WTC11 (cell line): Measurements from ENCODE around the gene CLIP1.
"Not testable (repeated sequence)": the region's sequence is repeated elsewhere in the genome, so short reads cannot be mapped to it uniquely, and the experiment has no call there.

Source experiments
- ATF1 ChIP-seq: sonication (generic); formaldehyde crosslinking; IDR thresholded peaks from 2 replicates; pipeline ENCODE4 v1.8.1; 2023; ENCODE audit warnings: mild to moderate bottlenecking, moderate library complexity, missing genetic modification reagents
- ELF4 ChIP-seq: sonication (generic); formaldehyde crosslinking; IDR thresholded peaks from 2 replicates; pipeline ENCODE4 v1.8.1; 2022; ENCODE audit warnings: low read depth, mild to moderate bottlenecking, moderate library complexity, missing genetic modification reagents
- ETV6 ChIP-seq: sonication (generic); formaldehyde crosslinking; IDR thresholded peaks from 2 replicates; pipeline ENCODE4 v1.8.1; 2022; ENCODE audit warnings: mild to moderate bottlenecking, missing genetic modification reagents
- FOXJ3 ChIP-seq: sonication (generic); formaldehyde crosslinking; IDR thresholded peaks from 2 replicates; pipeline ENCODE4 v1.9.0; 2021; ENCODE audit warnings: missing genetic modification reagents, mild to moderate bottlenecking, borderline replicate concordance
- MAX ChIP-seq: sonication (generic); formaldehyde crosslinking; IDR thresholded peaks from 2 replicates; pipeline ENCODE4 v1.8.0; 2022; ENCODE audit warnings: mild to moderate bottlenecking, missing genetic modification reagents
- PREB ChIP-seq: sonication (generic); formaldehyde crosslinking; IDR thresholded peaks from 2 replicates; pipeline ENCODE4 v1.8.1; 2022; ENCODE audit warnings: mild to moderate bottlenecking, missing genetic modification reagents, moderate library complexity, borderline replicate concordance
- TCF7 ChIP-seq: sonication (generic); formaldehyde crosslinking; IDR thresholded peaks from 2 replicates; pipeline ENCODE4 v1.8.0; 2022; ENCODE audit warnings: mild to moderate bottlenecking, low read depth, missing genetic modification reagents, moderate library complexity
- ZBTB21 ChIP-seq: sonication (generic); formaldehyde crosslinking; IDR thresholded peaks from 2 replicates; pipeline ENCODE4 v1.8.1; 2023; ENCODE audit warnings: mild to moderate bottlenecking, missing genetic modification reagents, borderline replicate concordance
- ZNF121 ChIP-seq: sonication (generic); formaldehyde crosslinking; IDR thresholded peaks from 2 replicates; pipeline ENCODE4 v1.8.0; 2023; ENCODE audit warnings: missing genetic modification reagents
- TF ChIP-seq, protein P1 (sequence below): fragments of 200-600 bp; IDR thresholded peaks from 2 replicates; pipeline ENCODE4 v1.8.0; 2022; ENCODE audit warnings: antibody characterized with exemption
- TF ChIP-seq, protein P2 (sequence below): sonication (generic); formaldehyde crosslinking; IDR thresholded peaks from 2 replicates; pipeline ENCODE4 v1.8.0; 2023; ENCODE audit warnings: mild to moderate bottlenecking, missing genetic modification reagents
- TF ChIP-seq, protein P3 (sequence below): sonication (generic); formaldehyde crosslinking; IDR thresholded peaks from 2 replicates; pipeline ENCODE4 v1.8.1; 2023; ENCODE audit warnings: mild to moderate bottlenecking, missing genetic modification reagents, moderate library complexity
- TF ChIP-seq, protein P4 (sequence below): sonication (generic); formaldehyde crosslinking; IDR thresholded peaks from 2 replicates; pipeline ENCODE4 v1.8.1; 2023; ENCODE audit warnings: mild to moderate bottlenecking, moderate library complexity, missing genetic modification reagents

DNA sequence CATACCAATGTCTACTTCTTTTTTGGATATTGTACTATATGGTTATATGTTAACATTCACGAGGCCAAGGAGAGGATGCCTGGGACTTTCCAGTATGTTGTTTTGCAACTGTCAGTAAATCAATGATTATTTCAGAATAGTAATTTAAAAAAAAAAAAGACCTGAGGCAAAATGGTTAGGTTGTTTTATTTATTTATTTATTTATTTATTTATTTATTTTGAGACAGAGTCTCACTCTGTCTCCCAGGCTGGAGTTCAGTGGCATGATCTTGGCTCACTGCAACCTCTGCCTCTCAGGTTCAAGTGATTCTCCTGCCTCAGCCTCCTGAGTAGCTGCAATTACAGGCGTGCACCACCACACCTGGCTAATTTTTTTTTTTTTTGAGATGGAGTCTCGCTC is 25.4 kb upstream of the CLIP1 start:
- not testable (repeated sequence) for TF ChIP-seq ATF1, FOXJ3, ZBTB21, ZNF121, TCF7, ETV6, MAX, PREB, ELF4 (CRISPR knock-in tag)
- TF ChIP-seq, protein P1, sequence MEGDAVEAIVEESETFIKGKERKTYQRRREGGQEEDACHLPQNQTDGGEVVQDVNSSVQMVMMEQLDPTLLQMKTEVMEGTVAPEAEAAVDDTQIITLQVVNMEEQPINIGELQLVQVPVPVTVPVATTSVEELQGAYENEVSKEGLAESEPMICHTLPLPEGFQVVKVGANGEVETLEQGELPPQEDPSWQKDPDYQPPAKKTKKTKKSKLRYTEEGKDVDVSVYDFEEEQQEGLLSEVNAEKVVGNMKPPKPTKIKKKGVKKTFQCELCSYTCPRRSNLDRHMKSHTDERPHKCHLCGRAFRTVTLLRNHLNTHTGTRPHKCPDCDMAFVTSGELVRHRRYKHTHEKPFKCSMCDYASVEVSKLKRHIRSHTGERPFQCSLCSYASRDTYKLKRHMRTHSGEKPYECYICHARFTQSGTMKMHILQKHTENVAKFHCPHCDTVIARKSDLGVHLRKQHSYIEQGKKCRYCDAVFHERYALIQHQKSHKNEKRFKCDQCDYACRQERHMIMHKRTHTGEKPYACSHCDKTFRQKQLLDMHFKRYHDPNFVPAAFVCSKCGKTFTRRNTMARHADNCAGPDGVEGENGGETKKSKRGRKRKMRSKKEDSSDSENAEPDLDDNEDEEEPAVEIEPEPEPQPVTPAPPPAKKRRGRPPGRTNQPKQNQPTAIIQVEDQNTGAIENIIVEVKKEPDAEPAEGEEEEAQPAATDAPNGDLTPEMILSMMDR: not testable (repeated sequence)
- TF ChIP-seq, protein P2, sequence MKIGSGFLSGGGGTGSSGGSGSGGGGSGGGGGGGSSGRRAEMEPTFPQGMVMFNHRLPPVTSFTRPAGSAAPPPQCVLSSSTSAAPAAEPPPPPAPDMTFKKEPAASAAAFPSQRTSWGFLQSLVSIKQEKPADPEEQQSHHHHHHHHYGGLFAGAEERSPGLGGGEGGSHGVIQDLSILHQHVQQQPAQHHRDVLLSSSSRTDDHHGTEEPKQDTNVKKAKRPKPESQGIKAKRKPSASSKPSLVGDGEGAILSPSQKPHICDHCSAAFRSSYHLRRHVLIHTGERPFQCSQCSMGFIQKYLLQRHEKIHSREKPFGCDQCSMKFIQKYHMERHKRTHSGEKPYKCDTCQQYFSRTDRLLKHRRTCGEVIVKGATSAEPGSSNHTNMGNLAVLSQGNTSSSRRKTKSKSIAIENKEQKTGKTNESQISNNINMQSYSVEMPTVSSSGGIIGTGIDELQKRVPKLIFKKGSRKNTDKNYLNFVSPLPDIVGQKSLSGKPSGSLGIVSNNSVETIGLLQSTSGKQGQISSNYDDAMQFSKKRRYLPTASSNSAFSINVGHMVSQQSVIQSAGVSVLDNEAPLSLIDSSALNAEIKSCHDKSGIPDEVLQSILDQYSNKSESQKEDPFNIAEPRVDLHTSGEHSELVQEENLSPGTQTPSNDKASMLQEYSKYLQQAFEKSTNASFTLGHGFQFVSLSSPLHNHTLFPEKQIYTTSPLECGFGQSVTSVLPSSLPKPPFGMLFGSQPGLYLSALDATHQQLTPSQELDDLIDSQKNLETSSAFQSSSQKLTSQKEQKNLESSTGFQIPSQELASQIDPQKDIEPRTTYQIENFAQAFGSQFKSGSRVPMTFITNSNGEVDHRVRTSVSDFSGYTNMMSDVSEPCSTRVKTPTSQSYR (CRISPR knock-in tag): not testable (repeated sequence)
- TF ChIP-seq, protein P3, sequence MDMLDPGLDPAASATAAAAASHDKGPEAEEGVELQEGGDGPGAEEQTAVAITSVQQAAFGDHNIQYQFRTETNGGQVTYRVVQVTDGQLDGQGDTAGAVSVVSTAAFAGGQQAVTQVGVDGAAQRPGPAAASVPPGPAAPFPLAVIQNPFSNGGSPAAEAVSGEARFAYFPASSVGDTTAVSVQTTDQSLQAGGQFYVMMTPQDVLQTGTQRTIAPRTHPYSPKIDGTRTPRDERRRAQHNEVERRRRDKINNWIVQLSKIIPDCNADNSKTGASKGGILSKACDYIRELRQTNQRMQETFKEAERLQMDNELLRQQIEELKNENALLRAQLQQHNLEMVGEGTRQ: not testable (repeated sequence)
- TF ChIP-seq, protein P4, sequence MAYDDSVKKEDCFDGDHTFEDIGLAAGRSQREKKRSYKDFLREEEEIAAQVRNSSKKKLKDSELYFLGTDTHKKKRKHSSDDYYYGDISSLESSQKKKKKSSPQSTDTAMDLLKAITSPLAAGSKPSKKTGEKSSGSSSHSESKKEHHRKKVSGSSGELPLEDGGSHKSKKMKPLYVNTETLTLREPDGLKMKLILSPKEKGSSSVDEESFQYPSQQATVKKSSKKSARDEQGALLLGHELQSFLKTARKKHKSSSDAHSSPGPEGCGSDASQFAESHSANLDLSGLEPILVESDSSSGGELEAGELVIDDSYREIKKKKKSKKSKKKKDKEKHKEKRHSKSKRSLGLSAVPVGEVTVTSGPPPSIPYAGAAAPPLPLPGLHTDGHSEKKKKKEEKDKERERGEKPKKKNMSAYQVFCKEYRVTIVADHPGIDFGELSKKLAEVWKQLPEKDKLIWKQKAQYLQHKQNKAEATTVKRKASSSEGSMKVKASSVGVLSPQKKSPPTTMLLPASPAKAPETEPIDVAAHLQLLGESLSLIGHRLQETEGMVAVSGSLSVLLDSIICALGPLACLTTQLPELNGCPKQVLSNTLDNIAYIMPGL (CRISPR knock-in tag): not testable (repeated sequence)
